ENCODE data around the gene SORL1.

Gene SORL1

DNA sequence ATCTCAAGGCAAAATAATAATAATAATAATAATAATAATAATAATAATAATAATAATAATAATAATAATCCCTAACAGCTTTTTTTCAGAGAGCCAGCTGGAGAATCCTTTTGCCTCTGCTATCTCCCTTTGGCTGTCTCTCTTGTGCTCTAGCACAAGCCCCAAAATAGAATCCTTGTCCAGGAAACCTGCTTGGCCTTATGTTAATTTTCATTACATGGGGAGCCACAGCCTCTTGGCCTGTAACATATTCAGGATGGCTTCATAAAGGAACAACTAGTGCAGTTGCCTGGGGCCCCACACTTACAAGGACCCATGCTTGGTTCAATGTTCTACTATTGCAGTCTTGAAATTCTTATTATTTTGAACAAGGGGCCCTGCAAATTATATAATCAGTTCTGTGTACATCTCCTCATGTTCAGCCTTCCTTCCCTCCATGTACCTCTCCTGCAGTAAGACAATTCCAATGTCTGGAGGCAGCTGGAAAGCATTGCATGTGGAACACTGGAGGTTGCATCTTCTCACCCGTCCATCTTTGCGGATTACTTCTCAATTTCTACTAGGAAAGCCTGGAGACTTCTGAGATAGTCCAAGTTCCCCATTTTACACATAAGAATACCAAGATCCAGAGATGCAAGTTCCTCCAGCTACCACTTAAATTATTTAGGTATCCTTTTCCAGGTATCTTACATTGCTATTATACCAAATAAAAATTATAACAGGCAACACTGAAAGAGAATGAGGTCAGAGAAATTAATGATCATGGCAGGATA is 37.8 kb upstream of the SORL1 start:
- no peak for DNase-seq (ENCODE audit: low read depth)
- TF ChIP-seq, protein P1, sequence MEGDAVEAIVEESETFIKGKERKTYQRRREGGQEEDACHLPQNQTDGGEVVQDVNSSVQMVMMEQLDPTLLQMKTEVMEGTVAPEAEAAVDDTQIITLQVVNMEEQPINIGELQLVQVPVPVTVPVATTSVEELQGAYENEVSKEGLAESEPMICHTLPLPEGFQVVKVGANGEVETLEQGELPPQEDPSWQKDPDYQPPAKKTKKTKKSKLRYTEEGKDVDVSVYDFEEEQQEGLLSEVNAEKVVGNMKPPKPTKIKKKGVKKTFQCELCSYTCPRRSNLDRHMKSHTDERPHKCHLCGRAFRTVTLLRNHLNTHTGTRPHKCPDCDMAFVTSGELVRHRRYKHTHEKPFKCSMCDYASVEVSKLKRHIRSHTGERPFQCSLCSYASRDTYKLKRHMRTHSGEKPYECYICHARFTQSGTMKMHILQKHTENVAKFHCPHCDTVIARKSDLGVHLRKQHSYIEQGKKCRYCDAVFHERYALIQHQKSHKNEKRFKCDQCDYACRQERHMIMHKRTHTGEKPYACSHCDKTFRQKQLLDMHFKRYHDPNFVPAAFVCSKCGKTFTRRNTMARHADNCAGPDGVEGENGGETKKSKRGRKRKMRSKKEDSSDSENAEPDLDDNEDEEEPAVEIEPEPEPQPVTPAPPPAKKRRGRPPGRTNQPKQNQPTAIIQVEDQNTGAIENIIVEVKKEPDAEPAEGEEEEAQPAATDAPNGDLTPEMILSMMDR (conservative IDR thresholded peaks at IDR 0.05; ENCODE audit: low read depth, low read length), result no peak

GRCh38 chr11:121415856-121416255 is 36.3 kb upstream of the SORL1 start:
- DNase-seq (ENCODE audit: low read depth), result peak; percentile 26
- TF ChIP-seq, protein P1 (conservative IDR thresholded peaks at IDR 0.05; ENCODE audit: low read depth, low read length), result no peak

More for the DNA sequence above, 37.8 kb upstream of the SORL1 start:
- no peak overlapping the region for H3K4me3 ChIP-seq (ENCODE audit: low read depth, low read length)

DNA sequence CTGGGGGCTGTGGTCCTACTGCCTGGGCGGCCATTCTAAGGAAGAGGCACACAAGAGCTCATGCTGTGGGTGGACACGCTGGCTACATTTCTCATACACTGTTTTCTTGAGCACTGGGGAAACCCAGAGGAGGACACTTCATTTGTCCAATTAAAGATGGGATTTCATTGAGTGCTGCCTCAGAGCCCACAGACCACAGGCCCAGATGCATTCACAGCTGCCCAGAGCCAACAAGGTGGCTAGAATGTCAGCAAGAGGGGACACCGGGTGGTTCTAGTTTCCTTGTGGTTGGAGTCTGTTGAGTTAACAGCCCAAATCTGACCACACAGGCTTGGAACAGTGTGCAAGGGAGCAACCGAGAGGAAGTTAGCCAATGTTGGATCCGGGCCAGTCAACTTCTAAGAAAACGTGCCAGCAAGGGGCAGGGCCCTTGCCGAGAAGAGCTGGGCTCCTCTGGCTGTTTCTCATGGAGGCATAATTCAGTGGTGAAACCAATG is 35.0 kb upstream of the SORL1 start:
- no peak overlapping the region for H3K4me3 ChIP-seq (ENCODE audit: low read depth, low read length)
- DNase-seq (ENCODE audit: low read depth), result peak; percentile 90
- TF ChIP-seq, protein P1 (conservative IDR thresholded peaks at IDR 0.05; ENCODE audit: low read depth, low read length), result no peak

More at GRCh38 chr11:121415856-121416255, 36.3 kb upstream of the SORL1 start:
- H3K4me3 ChIP-seq (ENCODE audit: low read depth, low read length), result no peak overlapping the region

- DNase-seq (ENCODE audit: low read depth), result no peak
- TF ChIP-seq, protein P1 (conservative IDR thresholded peaks at IDR 0.05; ENCODE audit: low read depth, low read length), result no peak
Observed at GRCh38 chr11:121417607-121418006, 34.5 kb upstream of the SORL1 start.

DNA sequence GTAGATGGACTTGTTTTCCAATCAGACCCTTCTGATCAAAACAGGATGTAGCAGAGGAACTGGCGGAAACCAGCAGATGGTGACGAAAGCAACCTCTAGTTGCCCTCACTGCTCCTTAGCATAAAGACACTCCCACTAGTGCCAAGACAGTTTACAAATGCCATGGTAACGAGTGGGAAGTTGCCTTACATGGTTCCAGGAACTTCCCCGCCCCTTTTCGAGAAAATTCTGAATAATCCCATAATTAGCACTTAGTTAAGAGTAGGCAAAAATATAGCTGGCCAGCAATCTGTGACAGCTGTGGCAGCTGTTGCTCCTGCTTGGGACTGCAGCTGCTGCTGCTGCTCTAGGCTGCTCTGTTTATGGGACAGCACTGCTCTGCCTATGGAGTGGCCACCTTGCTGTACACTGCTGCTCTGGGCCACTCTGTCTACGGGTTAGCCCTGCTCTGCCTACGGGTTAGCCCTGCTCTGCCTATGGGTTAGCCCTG is 33.4 kb upstream of the SORL1 start:
- H3K4me3 ChIP-seq (ENCODE audit: low read depth, low read length), result no peak overlapping the region
- TF ChIP-seq, protein P1 (conservative IDR thresholded peaks at IDR 0.05; ENCODE audit: low read depth, low read length), result no peak
- DNase-seq (ENCODE audit: low read depth), result no peak

More at GRCh38 chr11:121417607-121418006, 34.5 kb upstream of the SORL1 start:
- H3K4me3 ChIP-seq (ENCODE audit: low read depth, low read length), result no peak overlapping the region

DNA sequence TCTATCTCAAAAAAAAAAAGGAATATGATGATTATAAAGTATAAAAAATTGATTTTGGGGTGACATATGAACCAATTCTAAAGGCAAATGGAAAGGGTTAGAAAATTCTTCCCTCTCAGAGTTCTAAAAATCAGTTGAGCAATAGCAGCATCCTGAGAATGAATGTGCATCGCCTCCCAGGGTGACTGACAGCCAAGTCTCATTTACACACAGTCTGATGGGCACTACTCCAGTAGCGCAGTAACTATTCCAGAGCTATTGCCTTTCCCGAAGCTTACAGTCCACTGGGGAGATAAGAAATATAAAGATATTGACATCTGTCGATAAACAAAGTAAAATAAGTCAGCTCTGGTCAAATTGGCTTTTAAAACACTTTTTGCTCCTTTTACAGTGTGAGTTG is 32.3 kb upstream of the SORL1 start:
- DNase-seq (ENCODE audit: low read depth), result no peak
- TF ChIP-seq, protein P1 (conservative IDR thresholded peaks at IDR 0.05; ENCODE audit: low read depth, low read length), result no peak
- no peak overlapping the region for H3K4me3 ChIP-seq (ENCODE audit: low read depth, low read length)
